OCI-LY1 (cell line): Measurements from ENCODE around the gene COL7A1.

Experiments used
- H2AFZ ChIP-seq: fragments of 200-600 bp; sonication (generic), shearing (Covaris generic); 2 replicates; pipeline ENCODE4 v1.6.0; 2014; ENCODE audit warnings: antibody characterized with exemption, mild to moderate bottlenecking, low read length
- H3F3A ChIP-seq: fragments of 200-600 bp; sonication (generic), shearing (Covaris generic); 2 replicates; pipeline ENCODE4 v1.6.0; 2014; ENCODE audit warnings: mild to moderate bottlenecking, antibody characterized with exemption, low read length, moderate library complexity; ENCODE audit not compliant: insufficient read depth
- H3K27ac ChIP-seq: fragments of 200-600 bp; sonication (generic); 2 replicates; pipeline ENCODE4 v1.5.1; 2014; ENCODE audit warnings: low read length, mixed run types, mild to moderate bottlenecking, low read depth; ENCODE audit not compliant: poor library complexity, severe bottlenecking
- H3K27me3 ChIP-seq: fragments of 200-600 bp; sonication (generic); 2 replicates; pipeline ENCODE4 v1.6.0; 2014; ENCODE audit warnings: antibody characterized with exemption, mild to moderate bottlenecking, low read length, moderate library complexity; ENCODE audit not compliant: insufficient read depth
- H3K36me3 ChIP-seq: fragments of 200-600 bp; sonication (generic); 2 replicates; pipeline ENCODE4 v1.6.1; 2014; ENCODE audit warnings: mild to moderate bottlenecking, antibody characterized with exemption, low read length, moderate library complexity, mixed read lengths; ENCODE audit not compliant: insufficient read depth
- H3K4me1 ChIP-seq: fragments of 200-600 bp; sonication (generic); 2 replicates; pipeline ENCODE4 v1.5.1; 2014; ENCODE audit warnings: mild to moderate bottlenecking, low read length, moderate library complexity; ENCODE audit not compliant: insufficient read depth, severe bottlenecking
- H3K4me2 ChIP-seq: fragments of 200-600 bp; sonication (generic), shearing (Covaris generic); 2 replicates; pipeline ENCODE4 v1.6.1; 2014; ENCODE audit warnings: low read length
- H3K4me3 ChIP-seq: fragments of 200-600 bp; sonication (generic); 2 replicates; pipeline ENCODE4 v1.5.1; 2014; ENCODE audit warnings: low read length, low read depth, mild to moderate bottlenecking, mixed read lengths; ENCODE audit not compliant: poor library complexity, severe bottlenecking
- H3K79me2 ChIP-seq: fragments of 200-600 bp; shearing (Covaris generic); 2 replicates; pipeline ENCODE4 v1.6.1; 2016; ENCODE audit warnings: mixed run types, low read length, mixed read lengths; ENCODE audit not compliant: insufficient read depth
- H3K9ac ChIP-seq: fragments of 200-600 bp; sonication (generic), shearing (Covaris generic); 2 replicates; pipeline ENCODE4 v1.6.1; 2014; ENCODE audit warnings: mild to moderate bottlenecking, low read length, mixed read lengths
- H3K9me2 ChIP-seq: fragments of 200-600 bp; sonication (generic), shearing (Covaris generic); 2 replicates; pipeline ENCODE4 v1.6.1; 2014; ENCODE audit warnings: low read depth, mild to moderate bottlenecking, low read length, mixed read lengths
- H3K9me3 ChIP-seq: fragments of 200-600 bp; shearing (Covaris generic); 2 replicates; pipeline ENCODE4 v1.6.1; 2014; ENCODE audit warnings: low read length, mixed read lengths
- H4K20me1 ChIP-seq: fragments of 200-600 bp; sonication (generic), shearing (Covaris generic); 2 replicates; pipeline ENCODE4 v1.6.0; 2016; ENCODE audit warnings: mild to moderate bottlenecking, low read length; ENCODE audit not compliant: insufficient read depth
- EZH2 ChIP-seq: fragments of 200-600 bp; sonication (generic), shearing (Covaris generic); IDR thresholded peaks from 2 replicates; pipeline ENCODE4 v1.8.0; 2017; ENCODE audit warnings: borderline replicate concordance, mixed run types, mild to moderate bottlenecking, antibody characterized with exemption, low read length, moderate library complexity, mixed read lengths
- TF ChIP-seq, protein P1 (sequence below): fragments of 200-600 bp; sonication (generic), shearing (Covaris generic); IDR thresholded peaks from 2 replicates; pipeline ENCODE4 v1.5.1; 2017; ENCODE audit warnings: mild to moderate bottlenecking, antibody characterized with exemption, low read length, moderate library complexity, mixed read lengths

The COL7A1 gene

DNA sequence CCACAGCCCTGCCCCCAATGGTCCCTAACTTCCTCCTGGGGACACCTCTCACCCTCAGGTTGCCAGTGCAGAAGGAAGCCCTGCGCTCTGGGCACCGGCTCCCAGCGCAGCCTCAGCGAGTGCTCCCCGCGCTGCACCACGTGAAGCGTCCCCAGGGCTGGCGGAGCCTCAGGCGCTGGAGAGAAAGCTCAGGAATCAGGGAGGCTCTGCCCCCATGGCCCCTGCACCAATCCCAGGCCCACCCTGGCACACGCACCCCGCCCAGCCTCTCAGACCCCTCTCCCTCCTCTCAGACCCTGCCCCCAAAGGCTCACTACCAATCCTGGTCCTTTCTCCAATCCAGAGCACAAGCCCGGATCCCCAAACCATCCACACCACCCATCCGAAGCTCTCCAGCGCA lies 6.9 kb downstream of the COL7A1 start:
- H3K9ac ChIP-seq: no peak overlapping the region
- no peaks in the 10 kb centered on the region for H3K4me1 ChIP-seq
- H3K9me3 ChIP-seq: no peaks in the 10 kb centered on the region
- H3K36me3 ChIP-seq: no peaks in the 10 kb centered on the region
- no peaks in the 10 kb centered on the region for H3K79me2 ChIP-seq
- H3K4me3 ChIP-seq: no peak overlapping the region
- no peaks in the 10 kb centered on the region for H4K20me1 ChIP-seq
- no peak for TF ChIP-seq EZH2
- TF ChIP-seq, protein P1, sequence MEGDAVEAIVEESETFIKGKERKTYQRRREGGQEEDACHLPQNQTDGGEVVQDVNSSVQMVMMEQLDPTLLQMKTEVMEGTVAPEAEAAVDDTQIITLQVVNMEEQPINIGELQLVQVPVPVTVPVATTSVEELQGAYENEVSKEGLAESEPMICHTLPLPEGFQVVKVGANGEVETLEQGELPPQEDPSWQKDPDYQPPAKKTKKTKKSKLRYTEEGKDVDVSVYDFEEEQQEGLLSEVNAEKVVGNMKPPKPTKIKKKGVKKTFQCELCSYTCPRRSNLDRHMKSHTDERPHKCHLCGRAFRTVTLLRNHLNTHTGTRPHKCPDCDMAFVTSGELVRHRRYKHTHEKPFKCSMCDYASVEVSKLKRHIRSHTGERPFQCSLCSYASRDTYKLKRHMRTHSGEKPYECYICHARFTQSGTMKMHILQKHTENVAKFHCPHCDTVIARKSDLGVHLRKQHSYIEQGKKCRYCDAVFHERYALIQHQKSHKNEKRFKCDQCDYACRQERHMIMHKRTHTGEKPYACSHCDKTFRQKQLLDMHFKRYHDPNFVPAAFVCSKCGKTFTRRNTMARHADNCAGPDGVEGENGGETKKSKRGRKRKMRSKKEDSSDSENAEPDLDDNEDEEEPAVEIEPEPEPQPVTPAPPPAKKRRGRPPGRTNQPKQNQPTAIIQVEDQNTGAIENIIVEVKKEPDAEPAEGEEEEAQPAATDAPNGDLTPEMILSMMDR: no peak
- H2AFZ ChIP-seq: no peak overlapping the region
- peaks cover 9% of the 10 kb centered on the region; the same call in 1 of the 2 replicates for H3K27me3 ChIP-seq
- H3F3A ChIP-seq: no peaks in the 10 kb centered on the region
- no peak overlapping the region for H3K27ac ChIP-seq
- H3K4me2 ChIP-seq: no peak overlapping the region
- H3K9me2 ChIP-seq: no peaks in the 10 kb centered on the region

DNA sequence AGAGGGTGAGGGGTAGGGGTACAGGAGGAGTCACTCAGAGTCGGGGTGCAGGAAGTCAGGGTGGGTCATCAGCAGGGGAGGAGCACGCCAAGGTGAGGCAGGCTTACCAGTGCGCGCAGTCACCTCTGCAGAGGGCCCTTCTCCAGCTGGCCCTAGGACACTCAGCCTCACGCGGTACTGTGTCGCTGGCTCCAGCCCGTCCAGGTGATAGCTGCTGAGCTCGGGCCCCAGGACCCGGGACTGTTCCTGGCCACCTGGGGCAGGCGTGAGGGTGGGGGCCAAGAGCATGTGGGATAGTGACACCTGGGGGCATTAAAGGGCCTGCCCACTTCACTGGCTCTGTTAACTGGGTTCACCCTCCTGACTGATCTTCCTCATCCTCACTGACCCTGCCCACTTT lies 7.4 kb downstream of the COL7A1 start:
- Histone ChIP-seq H3K9me2 (no peaks in the 10 kb centered on the region), H3K27ac (no peak overlapping the region), H2AFZ (no peak overlapping the region), H3K27me3 (peaks cover 8% of the 10 kb centered on the region; the same call in 1 of the 2 replicates), H3K9ac (no peak overlapping the region), H3K36me3 (no peaks in the 10 kb centered on the region), H3K4me1 (no peaks in the 10 kb centered on the region), H4K20me1 (no peaks in the 10 kb centered on the region), H3K9me3 (no peaks in the 10 kb centered on the region), H3K4me2 (no peak overlapping the region), H3K4me3 (no peak overlapping the region), H3K79me2 (no peaks in the 10 kb centered on the region), H3F3A (no peaks in the 10 kb centered on the region)
- TF ChIP-seq, protein P1: no peak
- TF ChIP-seq EZH2: no peak

DNA sequence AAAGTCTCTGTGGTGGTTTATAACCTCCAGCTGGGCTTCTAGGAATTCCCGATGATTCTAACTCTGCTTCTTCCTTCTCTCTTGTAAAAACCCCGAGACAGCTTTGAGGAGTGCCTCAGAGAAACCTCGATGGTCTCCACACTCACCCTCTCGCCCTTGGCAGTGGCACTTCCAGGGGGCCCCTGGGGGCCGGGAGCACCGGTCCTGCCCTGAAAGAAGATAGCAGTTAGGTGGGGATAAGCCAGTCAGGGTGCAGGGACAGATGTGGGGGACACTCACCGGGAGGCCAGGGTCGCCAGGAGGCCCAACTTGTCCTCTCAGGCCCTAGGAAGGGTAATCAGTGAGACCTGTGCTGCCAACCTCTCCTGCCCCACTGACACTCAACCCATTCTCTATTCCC lies 9.7 kb downstream of the COL7A1 start:
- Histone ChIP-seq H3F3A (no peaks in the 10 kb centered on the region), H3K4me2 (no peak overlapping the region), H3K4me3 (no peak overlapping the region), H2AFZ (no peak overlapping the region), H4K20me1 (no peaks in the 10 kb centered on the region), H3K79me2 (no peaks in the 10 kb centered on the region), H3K4me1 (no peaks in the 10 kb centered on the region), H3K9me2 (no peaks in the 10 kb centered on the region), H3K36me3 (no peaks in the 10 kb centered on the region), H3K9me3 (no peaks in the 10 kb centered on the region), H3K9ac (no peak overlapping the region), H3K27ac (no peak overlapping the region), H3K27me3 (peaks cover 7% of the 10 kb centered on the region; the same call in 1 of the 2 replicates)
- TF ChIP-seq EZH2: no peak
- TF ChIP-seq, protein P1: no peak
